ENCODE measurements around the gene ZFR2.
"Not testable (repeated sequence)": the region's sequence is repeated elsewhere in the genome, so short reads cannot be mapped to it uniquely, and the experiment has no call there.

ZFR2 gene

DNA sequence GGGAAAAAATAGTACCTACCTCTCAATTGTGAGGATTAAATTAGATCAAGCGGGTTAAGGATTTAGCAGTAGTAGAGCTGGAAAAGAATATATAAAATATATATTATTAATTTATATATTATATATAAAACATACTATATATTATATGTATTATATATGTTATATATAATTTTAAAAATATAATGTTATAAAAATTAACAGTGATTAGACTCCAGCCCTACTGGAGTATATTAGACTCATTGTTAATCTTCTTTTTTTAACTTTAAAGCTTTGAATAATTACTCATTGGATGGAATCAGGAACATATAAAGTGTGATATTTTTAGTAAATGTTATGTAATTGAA is 106.7 kb downstream of the ZFR2 start:
- Histone ChIP-seq H3K4me3 (ENCODE audit: low read depth, low read length) (peak overlapping the region; percentile 97), H3K4me1 (ENCODE audit: control insufficient read depth, insufficient read depth, low read length) (peaks cover 3% of the 10 kb centered on the region), H3K9ac (ENCODE audit: low read depth, low read length) (no peak overlapping the region), H3K36me3 (ENCODE audit: control insufficient read depth, insufficient read depth, low read length) (peaks cover 18% of the 10 kb centered on the region), H3K9me3 (ENCODE audit: control insufficient read depth, insufficient read depth, low read length) (no peaks in the 10 kb centered on the region), H3K27me3 (ENCODE audit: control insufficient read depth, insufficient read depth, low read length) (no peaks in the 10 kb centered on the region)

DNA sequence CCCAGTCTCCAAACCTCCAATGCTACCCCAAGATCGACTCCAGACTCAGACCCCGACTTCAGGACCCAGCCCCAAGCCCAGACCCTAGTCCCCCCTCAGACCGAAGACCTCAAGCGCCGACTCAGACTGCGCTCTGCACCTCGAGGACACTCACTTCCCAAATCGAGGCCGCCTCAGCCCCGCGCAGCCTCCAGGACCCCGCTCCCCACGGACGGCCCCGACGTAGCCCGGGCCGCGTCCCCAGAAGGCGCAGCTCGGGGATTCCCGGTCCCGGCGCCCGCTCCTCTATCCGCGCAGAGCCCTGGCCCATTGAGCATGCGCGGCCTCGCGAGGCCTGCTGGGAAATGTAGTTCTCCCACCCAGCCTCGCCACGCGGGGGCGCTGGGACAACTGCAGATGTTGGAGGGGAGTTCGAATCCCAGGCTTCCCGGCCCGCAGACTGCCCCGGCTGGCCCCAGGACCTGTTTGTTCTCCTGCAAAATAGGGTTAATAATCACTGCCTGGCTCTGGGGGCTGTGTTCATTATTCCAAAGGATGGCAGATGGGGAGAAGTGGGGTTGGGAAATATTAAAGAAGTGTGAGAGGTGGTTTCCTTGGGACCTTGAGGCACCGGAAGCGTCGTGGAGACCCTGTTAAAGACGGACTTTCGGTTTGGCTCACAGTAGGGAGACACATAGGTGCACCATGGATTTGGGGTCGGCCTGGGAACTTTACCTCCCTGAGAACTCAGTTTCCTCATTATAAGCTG is 107.3 kb downstream of the ZFR2 start, which contains the start of gene APBA3:
APBA3 (minus strand) TSS at position 311 of the 748 bp plus-strand sequence. CDS start 1,428 bp downstream, outside the sequence.
- H3K27me3 ChIP-seq (ENCODE audit: control insufficient read depth, insufficient read depth, low read length) = no peaks in the 10 kb centered on the region
- H3K36me3 ChIP-seq (ENCODE audit: control insufficient read depth, insufficient read depth, low read length) = peaks cover 14% of the 10 kb centered on the region
- no peaks in the 10 kb centered on the region for H3K9me3 ChIP-seq (ENCODE audit: control insufficient read depth, insufficient read depth, low read length)
- H3K4me1 ChIP-seq (ENCODE audit: control insufficient read depth, insufficient read depth, low read length) = peaks cover 3% of the 10 kb centered on the region
- peak within 1 kb of the TSS; percentile 95 for H3K9ac ChIP-seq (ENCODE audit: low read depth, low read length)
- H3K4me3 ChIP-seq (ENCODE audit: low read depth, low read length) = peak within 1 kb of the TSS; percentile 97

DNA sequence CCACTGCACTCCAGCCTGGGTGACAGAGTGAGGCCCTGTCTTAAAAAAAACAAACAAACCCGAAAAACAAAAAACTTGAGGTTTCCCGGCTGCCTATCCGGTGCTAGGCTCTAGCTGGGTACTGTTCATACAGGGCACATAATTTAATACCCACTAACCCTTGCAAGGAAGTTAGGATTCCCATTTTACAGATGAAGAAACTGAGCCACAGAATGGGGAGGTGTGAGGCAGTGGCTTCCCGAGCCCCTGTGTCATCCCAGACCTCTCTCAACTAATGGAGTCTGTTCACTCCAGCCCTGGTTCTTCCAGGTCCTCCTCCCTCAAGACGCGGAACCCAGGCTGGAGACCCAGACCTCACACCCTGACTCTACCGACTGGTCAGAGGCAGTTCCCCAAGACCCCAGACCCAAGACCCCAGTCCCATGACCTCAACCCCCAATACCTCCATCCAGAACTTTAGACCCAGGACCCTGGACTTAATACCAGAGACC is 107.9 kb downstream of the ZFR2 start:
- Histone ChIP-seq H3K4me1 (ENCODE audit: control insufficient read depth, insufficient read depth, low read length) (peaks cover 3% of the 10 kb centered on the region), H3K36me3 (ENCODE audit: control insufficient read depth, insufficient read depth, low read length) (peaks cover 14% of the 10 kb centered on the region), H3K9ac (ENCODE audit: low read depth, low read length) (peak overlapping the region; percentile 95), H3K27me3 (ENCODE audit: control insufficient read depth, insufficient read depth, low read length) (no peaks in the 10 kb centered on the region), H3K4me3 (ENCODE audit: low read depth, low read length) (peak overlapping the region; percentile 77), H3K9me3 (ENCODE audit: control insufficient read depth, insufficient read depth, low read length) (no peaks in the 10 kb centered on the region)

DNA sequence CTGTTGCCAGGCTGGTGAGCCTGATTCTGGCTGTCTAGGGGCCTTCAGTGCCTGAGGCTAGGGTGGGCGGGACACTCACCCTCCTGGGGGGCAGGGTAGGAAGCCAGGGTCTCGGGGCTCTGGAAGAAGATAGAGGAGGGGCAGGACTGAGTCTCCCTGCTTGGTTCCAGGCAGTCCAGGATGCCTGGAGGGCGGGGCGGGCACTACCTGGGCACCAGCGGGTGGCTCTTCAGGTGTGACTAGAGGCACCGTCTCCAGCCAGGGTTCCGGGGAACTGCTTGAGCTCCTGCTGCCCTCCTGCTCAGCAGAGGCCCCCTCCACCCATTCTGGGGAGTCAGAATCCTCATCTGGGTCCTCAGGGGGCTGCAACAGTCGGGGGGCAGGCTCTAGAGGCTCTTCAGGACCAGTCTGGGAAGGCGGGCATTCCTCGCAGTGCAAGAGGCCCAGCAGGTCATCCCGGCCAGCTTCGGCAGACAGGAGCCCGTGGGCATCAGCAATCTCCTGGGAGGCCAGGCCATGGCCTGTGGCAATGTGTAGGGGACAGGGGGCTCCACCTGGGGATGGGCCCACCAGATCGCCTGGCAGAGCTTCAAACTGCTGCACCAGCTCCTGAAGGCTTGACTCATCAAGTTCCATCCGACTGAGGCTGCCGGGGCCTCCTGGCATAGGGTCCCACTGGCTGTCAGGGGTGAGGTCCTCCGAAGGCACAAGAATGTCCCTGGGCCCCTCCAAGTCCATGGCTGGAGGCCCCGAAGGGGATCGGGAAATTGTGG is 109.2 kb downstream of the ZFR2 start:
- Histone ChIP-seq H3K27me3 (ENCODE audit: control insufficient read depth, insufficient read depth, low read length) (no peaks in the 10 kb centered on the region), H3K9ac (ENCODE audit: low read depth, low read length) (no peak overlapping the region), H3K4me3 (ENCODE audit: low read depth, low read length) (no peak overlapping the region), H3K9me3 (ENCODE audit: control insufficient read depth, insufficient read depth, low read length) (no peaks in the 10 kb centered on the region), H3K36me3 (ENCODE audit: control insufficient read depth, insufficient read depth, low read length) (peaks cover 9% of the 10 kb centered on the region), H3K4me1 (ENCODE audit: control insufficient read depth, insufficient read depth, low read length) (peaks cover 3% of the 10 kb centered on the region)

DNA sequence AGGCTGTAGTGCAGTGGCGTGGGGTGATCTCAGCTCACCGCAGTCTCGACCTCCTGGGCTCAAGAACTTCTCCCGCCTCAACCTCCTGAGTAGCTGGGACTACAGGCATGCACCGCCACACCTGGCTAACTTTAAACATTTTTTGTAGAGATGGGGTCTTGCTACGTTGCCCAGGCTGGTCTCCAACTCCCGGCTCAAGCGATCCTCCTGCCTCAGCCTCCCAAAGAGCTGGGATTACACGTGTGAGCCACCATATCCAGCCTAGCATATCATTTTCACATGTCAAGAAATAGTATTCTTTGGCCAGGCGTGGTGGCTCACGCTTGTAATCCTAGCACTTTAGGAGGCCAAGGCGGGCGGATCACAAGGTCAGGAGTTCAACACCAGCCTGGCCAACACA is 110.5 kb downstream of the ZFR2 start:
- not testable (repeated sequence) for H3K9ac ChIP-seq (ENCODE audit: low read depth, low read length); H3K4me3 ChIP-seq (ENCODE audit: low read depth, low read length); H3K36me3 ChIP-seq (ENCODE audit: control insufficient read depth, insufficient read depth, low read length); H3K4me1 ChIP-seq (ENCODE audit: control insufficient read depth, insufficient read depth, low read length); H3K9me3 ChIP-seq (ENCODE audit: control insufficient read depth, insufficient read depth, low read length); H3K27me3 ChIP-seq (ENCODE audit: control insufficient read depth, insufficient read depth, low read length)

DNA sequence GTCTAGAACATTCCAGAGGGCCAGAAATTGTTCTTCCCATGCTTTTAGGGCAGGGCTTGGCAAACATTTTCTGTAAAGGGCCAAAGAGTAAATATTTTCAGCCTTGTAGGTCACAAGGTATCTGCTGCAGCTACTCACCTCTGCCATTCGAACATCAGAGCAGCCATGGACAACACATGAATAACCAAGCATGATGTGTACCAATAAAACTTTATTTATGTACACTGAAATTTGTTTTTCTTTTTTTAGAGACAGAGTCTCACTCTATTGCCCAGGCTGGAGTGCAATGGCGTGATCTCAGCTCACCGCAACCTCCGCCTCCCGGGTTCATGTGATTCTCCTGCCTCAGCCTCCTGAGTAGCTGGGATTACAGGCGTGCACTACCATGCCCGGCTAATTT is 111.1 kb downstream of the ZFR2 start:
- H3K36me3 ChIP-seq (ENCODE audit: control insufficient read depth, insufficient read depth, low read length); H3K4me1 ChIP-seq (ENCODE audit: control insufficient read depth, insufficient read depth, low read length); H3K4me3 ChIP-seq (ENCODE audit: low read depth, low read length); H3K9me3 ChIP-seq (ENCODE audit: control insufficient read depth, insufficient read depth, low read length); H3K27me3 ChIP-seq (ENCODE audit: control insufficient read depth, insufficient read depth, low read length); H3K9ac ChIP-seq (ENCODE audit: low read depth, low read length): not testable (repeated sequence)

Data from iPS-15b (cell line).